HAP-1 (cell line): ENCODE data around the gene CPLX3.

ENCODE experiments used
- DNase-seq, 2 experiments: peaks; one replicate each; pipeline ENCODE4 v3.0.0-alpha.2; 2016 to 2020; ENCODE audit warnings: low spot score in 2 of 2
- H3K27me3 ChIP-seq: fragments of 250-450 bp; sonication (Bioruptor Pico); 2 replicates; pipeline ENCODE4 v1.5.1; 2020; ENCODE audit warnings: low read depth, mild to moderate bottlenecking, moderate library complexity
- H3K36me3 ChIP-seq: fragments of 250-450 bp; sonication (Bioruptor Pico); replicated peaks from 2 replicates; pipeline ENCODE4 v1.5.1; 2020; ENCODE audit warnings: mild to moderate bottlenecking
- H3K4me1 ChIP-seq: fragments of 250-450 bp; sonication (Bioruptor Pico); 2 replicates; pipeline ENCODE4 v1.5.1; 2020; ENCODE audit warnings: mild to moderate bottlenecking
- H3K4me3 ChIP-seq: fragments of 250-450 bp; sonication (Bioruptor Pico); 2 replicates; pipeline ENCODE4 v1.5.1; 2020; ENCODE audit warnings: mild to moderate bottlenecking, moderate library complexity
- H3K9me3 ChIP-seq: fragments of 250-450 bp; sonication (Bioruptor Pico); 2 replicates; pipeline ENCODE4 v1.5.1; 2020; ENCODE audit warnings: mild to moderate bottlenecking, moderate library complexity
- in situ Hi-C: fragments of 300-500 bp; cut with MboI; formaldehyde crosslinking; loops from 3 replicates; pipeline ENCODE4 v1.14.3; 2020; ENCODE audit warnings: low sequenced_read_pairs, inconsistent platforms, mixed read lengths

The CPLX3 gene

GRCh38 chr15:74878273-74878672 lies 51.8 kb downstream of the CPLX3 start:
- in situ Hi-C loops = no loop called here
- Histone ChIP-seq H3K36me3 (no peaks in the 10 kb centered on the region), H3K27me3 (no peaks in the 10 kb centered on the region), H3K9me3 (peaks cover 18% of the 10 kb centered on the region), H3K4me3 (no peak overlapping the region), H3K4me1 (peaks cover 8% of the 10 kb centered on the region)
- DNase-seq = peak in 1 of 2 experiments; percentile 2
